H9 (cell line): ENCODE results near the gene TRPV5. TPM values are rescaled to one million over a fixed set of nuclear protein-coding genes. Genes with fewer than 3 reads are reported as not detected.

Experiments
- DNase-seq: peaks from one replicate; pipeline ENCODE4 v3.0.0-alpha.2; 2017
- H2AFZ ChIP-seq: one replicate; pipeline ENCODE4 v1.6.1; 2013; ENCODE audit warnings: mild to moderate bottlenecking, low read length, control low read depth, moderate library complexity
- H2AK5ac ChIP-seq: 2 replicates; pipeline ENCODE4 v1.6.1; 2013; ENCODE audit warnings: low read length, control low read depth, mixed read lengths; ENCODE audit not compliant: insufficient read length
- H2BK120ac ChIP-seq: one replicate; pipeline ENCODE4 v1.6.1; 2013; ENCODE audit warnings: low read depth, mild to moderate bottlenecking, low read length, control low read depth, inconsistent platforms; ENCODE audit not compliant: poor library complexity, severe bottlenecking
- H2BK12ac ChIP-seq: 2 replicates; pipeline ENCODE4 v1.6.1; 2013; ENCODE audit warnings: low read length, control low read depth, mixed read lengths, low read depth; ENCODE audit not compliant: insufficient read length
- H2BK15ac ChIP-seq: 2 replicates; pipeline ENCODE4 v1.6.1; 2013; ENCODE audit warnings: low read depth, low read length, control low read depth
- H2BK20ac ChIP-seq: one replicate; pipeline ENCODE4 v1.6.1; 2013; ENCODE audit warnings: low read depth, mild to moderate bottlenecking, low read length, control low read depth, inconsistent platforms; ENCODE audit not compliant: poor library complexity, severe bottlenecking
- H2BK5ac ChIP-seq: 2 replicates; pipeline ENCODE4 v1.6.1; 2013; ENCODE audit warnings: low read length, control low read depth, mixed read lengths; ENCODE audit not compliant: insufficient read length
- H3K14ac ChIP-seq: 2 replicates; pipeline ENCODE4 v1.6.1; 2013; ENCODE audit warnings: low read length, control low read depth; ENCODE audit not compliant: insufficient read depth
- H3K18ac ChIP-seq: 2 replicates; pipeline ENCODE4 v1.6.1; 2013; ENCODE audit warnings: low read depth, mild to moderate bottlenecking, mixed read lengths, low read length, control low read depth; ENCODE audit not compliant: insufficient read length
- H3K23ac ChIP-seq: 2 replicates; pipeline ENCODE4 v1.6.1; 2013; ENCODE audit warnings: low read length, control low read depth, mixed read lengths, low read depth; ENCODE audit not compliant: insufficient read length
- H3K23me2 ChIP-seq: 2 replicates; pipeline ENCODE4 v1.6.1; 2013; ENCODE audit warnings: low read depth, mild to moderate bottlenecking, mixed read lengths, low read length, control low read depth; ENCODE audit not compliant: insufficient read length, poor library complexity, severe bottlenecking
- H3K27ac ChIP-seq: 2 replicates; pipeline ENCODE4 v1.5.1; 2013; ENCODE audit warnings: low read length, control low read depth, mixed read lengths, low read depth; ENCODE audit not compliant: insufficient read length
- H3K27me3 ChIP-seq: 2 replicates; pipeline ENCODE4 v1.6.1; 2013; ENCODE audit warnings: low read length, control low read depth, inconsistent platforms; ENCODE audit not compliant: insufficient read depth
- H3K4ac ChIP-seq: 2 replicates; pipeline ENCODE4 v1.6.1; 2013; ENCODE audit warnings: low read depth, mild to moderate bottlenecking, control low read depth, inconsistent platforms, low read length, moderate library complexity
- H3K4me1 ChIP-seq: 2 replicates; pipeline ENCODE4 v1.6.1; 2013; ENCODE audit warnings: low read length, control low read depth, inconsistent platforms; ENCODE audit not compliant: insufficient read depth
- H3K4me2 ChIP-seq: 2 replicates; pipeline ENCODE4 v1.6.1; 2013; ENCODE audit warnings: low read length, control low read depth, mixed read lengths; ENCODE audit not compliant: insufficient read length, insufficient read depth
- H3K56ac ChIP-seq: 2 replicates; pipeline ENCODE4 v1.6.1; 2013; ENCODE audit warnings: low read depth, mild to moderate bottlenecking, mixed read lengths, low read length, control low read depth; ENCODE audit not compliant: insufficient read length
- H3K79me1 ChIP-seq: 2 replicates; pipeline ENCODE4 v1.6.1; 2013; ENCODE audit warnings: low read depth, mild to moderate bottlenecking, moderate library complexity, low read length, control low read depth, inconsistent platforms; ENCODE audit not compliant: insufficient read depth, poor library complexity, severe bottlenecking
- H3K79me2 ChIP-seq: 2 replicates; pipeline ENCODE4 v1.6.1; 2013; ENCODE audit warnings: low read length, control low read depth, inconsistent platforms; ENCODE audit not compliant: insufficient read depth
- H3K9ac ChIP-seq: 2 replicates; pipeline ENCODE4 v1.6.1; 2013; ENCODE audit warnings: low read length, control low read depth, mixed read lengths; ENCODE audit not compliant: insufficient read length; ENCODE audit errors: extremely low read depth
- H3K9me3 ChIP-seq: one replicate; pipeline ENCODE4 v1.6.1; 2013; ENCODE audit warnings: low read depth, low read length, inconsistent platforms; ENCODE audit not compliant: control insufficient read depth
- H3T11ph ChIP-seq: one replicate; pipeline ENCODE4 v1.6.1; 2013; ENCODE audit warnings: mild to moderate bottlenecking, low read length, control low read depth, inconsistent platforms
- H4K20me1 ChIP-seq: one replicate; pipeline ENCODE4 v1.6.1; 2013; ENCODE audit not compliant: control insufficient read depth, insufficient read length, insufficient read depth
- H4K5ac ChIP-seq: 2 replicates; pipeline ENCODE4 v1.6.1; 2013; ENCODE audit warnings: low read depth, mild to moderate bottlenecking, mixed read lengths, low read length, control low read depth; ENCODE audit not compliant: insufficient read length
- H4K8ac ChIP-seq: replicated peaks from 2 replicates; pipeline ENCODE4 v1.6.1; 2013; ENCODE audit warnings: low read length, control low read depth, mixed read lengths, low read depth; ENCODE audit not compliant: insufficient read length
- H4K91ac ChIP-seq: 2 replicates; pipeline ENCODE4 v1.6.1; 2013; ENCODE audit warnings: low read depth, mild to moderate bottlenecking, moderate library complexity, mixed read lengths, low read length, control low read depth; ENCODE audit not compliant: insufficient read length
- H3K27ac Mint-ChIP-seq, 3 experiments: 2 replicates in 2 of 3; 3 replicates in 1 of 3; pipeline ENCODE4 v1.8.0; 2020 to 2021; ENCODE audit warnings: mixed read lengths in 3 of 3, mild to moderate bottlenecking in 1 of 3, moderate library complexity in 1 of 3
- H3K27me3 Mint-ChIP-seq: 2 replicates; pipeline ENCODE4 v1.8.0; 2021; ENCODE audit warnings: low read depth, mild to moderate bottlenecking, moderate library complexity, mixed read lengths
- H3K36me3 Mint-ChIP-seq, 3 experiments: 2 replicates in 2 of 3; 3 replicates in 1 of 3; pipeline ENCODE4 v1.8.0; 2020 to 2021; ENCODE audit warnings: low read depth in 3 of 3, mixed read lengths in 3 of 3; ENCODE audit not compliant: insufficient read depth in 1 of 3
- H3K4me1 Mint-ChIP-seq, 2 experiments: 2 replicates each; pipeline ENCODE4 v1.8.0; 2020; ENCODE audit warnings: mixed read lengths in 2 of 2
- H3K4me3 Mint-ChIP-seq, 2 experiments: 2 replicates in 1 of 2; 3 replicates in 1 of 2; pipeline ENCODE4 v1.8.0; 2020 to 2021; ENCODE audit warnings: mild to moderate bottlenecking in 2 of 2, mixed read lengths in 2 of 2, moderate library complexity in 1 of 2
- H3K9me3 Mint-ChIP-seq, 2 experiments: 2 replicates in 1 of 2; 3 replicates in 1 of 2; pipeline ENCODE4 v1.8.0; 2020; ENCODE audit warnings: mild to moderate bottlenecking in 2 of 2, mixed read lengths in 2 of 2, moderate library complexity in 1 of 2
- WGBS: extraction: QIAGEN DNeasy Blood & Tissue Kit; methylation state at CpG from one replicate; pipeline ENCODE4 v1.1.7; 2013; ENCODE audit warnings: missing lambda C conversion rate, low lambda C conversion rate, mixed read lengths; ENCODE audit not compliant: insufficient read length; ENCODE audit errors: extremely low coverage; 5-methylcytosine and 5-hydroxymethylcytosine counted together
- total RNA-seq: library from RNA; stranded (reverse); gene quantifications from 2 replicates; pipeline ENCODE4 v1.2.1, GENCODE V29; 2021
- TF ChIP-seq, protein P1 (sequence below): fragments of 200-600 bp; sonication (generic); conservative IDR thresholded peaks from 3 replicates; pipeline ENCODE4 v1.8.0; 2021; ENCODE audit warnings: antibody characterized with exemption, mild to moderate bottlenecking

The TRPV5 gene
- total RNA-seq, 1 experiment from 2014 or later, result not detected

- no peak overlapping the region for H3K56ac ChIP-seq
- no peak overlapping the region for H3K4me2 ChIP-seq
- H3K27me3 ChIP-seq, result no peaks in the 10 kb centered on the region
- H3K9ac ChIP-seq, result no peak overlapping the region
- H2AFZ ChIP-seq, result no peak overlapping the region
- H3K27ac ChIP-seq, result no peak overlapping the region
- H3K14ac ChIP-seq, result no peak overlapping the region
- no peak overlapping the region for H4K5ac ChIP-seq
- H2BK15ac ChIP-seq, result no peak overlapping the region
- no peak overlapping the region for H3K4ac ChIP-seq
- no peak overlapping the region for H2BK120ac ChIP-seq
- H3K4me3 Mint-ChIP-seq, result no peak overlapping the region
- H3K23ac ChIP-seq, result no peak overlapping the region
- no peak overlapping the region for H2BK12ac ChIP-seq
- no peaks in the 10 kb centered on the region for H3K9me3 ChIP-seq
- H2BK5ac ChIP-seq, result no peak overlapping the region
- no peak overlapping the region for H3K18ac ChIP-seq
- H3K9me3 Mint-ChIP-seq, result peaks cover 10 to 15% of the 10 kb centered on the region in 2 experiments; a peak in 4 of 5 replicates
- WGBS, result no CpG with 5 or more reads among the region's 3 CpGs
- TF ChIP-seq, protein P1, sequence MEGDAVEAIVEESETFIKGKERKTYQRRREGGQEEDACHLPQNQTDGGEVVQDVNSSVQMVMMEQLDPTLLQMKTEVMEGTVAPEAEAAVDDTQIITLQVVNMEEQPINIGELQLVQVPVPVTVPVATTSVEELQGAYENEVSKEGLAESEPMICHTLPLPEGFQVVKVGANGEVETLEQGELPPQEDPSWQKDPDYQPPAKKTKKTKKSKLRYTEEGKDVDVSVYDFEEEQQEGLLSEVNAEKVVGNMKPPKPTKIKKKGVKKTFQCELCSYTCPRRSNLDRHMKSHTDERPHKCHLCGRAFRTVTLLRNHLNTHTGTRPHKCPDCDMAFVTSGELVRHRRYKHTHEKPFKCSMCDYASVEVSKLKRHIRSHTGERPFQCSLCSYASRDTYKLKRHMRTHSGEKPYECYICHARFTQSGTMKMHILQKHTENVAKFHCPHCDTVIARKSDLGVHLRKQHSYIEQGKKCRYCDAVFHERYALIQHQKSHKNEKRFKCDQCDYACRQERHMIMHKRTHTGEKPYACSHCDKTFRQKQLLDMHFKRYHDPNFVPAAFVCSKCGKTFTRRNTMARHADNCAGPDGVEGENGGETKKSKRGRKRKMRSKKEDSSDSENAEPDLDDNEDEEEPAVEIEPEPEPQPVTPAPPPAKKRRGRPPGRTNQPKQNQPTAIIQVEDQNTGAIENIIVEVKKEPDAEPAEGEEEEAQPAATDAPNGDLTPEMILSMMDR, result no peak
- H3K27ac Mint-ChIP-seq, result no peak overlapping the region
- no peak overlapping the region for H3T11ph ChIP-seq
- no peak overlapping the region for H2BK20ac ChIP-seq
- H3K79me2 ChIP-seq, result no peaks in the 10 kb centered on the region
- no peak for DNase-seq
- H3K27me3 Mint-ChIP-seq, result no peaks in the 10 kb centered on the region; the same call in none of the 2 replicates
- H3K79me1 ChIP-seq, result no peaks in the 10 kb centered on the region
- H3K36me3 Mint-ChIP-seq, result peaks cover 0 to 4% (median 0%) of the 10 kb centered on the region in 3 experiments; a peak in 1 of 7 replicates
- H3K4me1 ChIP-seq, result no peaks in the 10 kb centered on the region
- H4K8ac ChIP-seq, result no peak overlapping the region
- no peaks in the 10 kb centered on the region for H3K23me2 ChIP-seq
- H4K91ac ChIP-seq, result no peak overlapping the region
- no peaks in the 10 kb centered on the region for H4K20me1 ChIP-seq
- no peaks in the 10 kb centered on the region for H3K4me1 Mint-ChIP-seq
- no peak overlapping the region for H2AK5ac ChIP-seq
Observed at GRCh38 chr7:142974626-142975025, 41.1 kb upstream of the TRPV5 start.
